H1 (cell line): ENCODE measurements around the gene TP53I13.

Source experiments
- BCL11A ChIP-seq, 2 experiments: IDR thresholded peaks; one replicate each; pipeline ENCODE4 v1.6.1; 2011; ENCODE audit warnings: low read depth in 2 of 2, low read length in 2 of 2, mild to moderate bottlenecking in 2 of 2
- CBX8 ChIP-seq: fragments of 300-800, 300-1000 bp; sonication (generic); IDR thresholded peaks from 2 replicates; pipeline ENCODE4 v1.7.1; 2016; ENCODE audit warnings: low read depth, low read length, borderline replicate concordance
- EP300 ChIP-seq, 2 experiments: IDR thresholded peaks; 1 replicate in 1 of 2; 2 replicates in 1 of 2; pipeline ENCODE4 v1.6.1; 2011 to 2012; ENCODE audit warnings: low read depth in 2 of 2, low read length in 2 of 2, mild to moderate bottlenecking in 2 of 2, borderline replicate concordance in 1 of 2, inconsistent platforms in 1 of 2, moderate library complexity in 1 of 2
- FOSL1 ChIP-seq: IDR thresholded peaks from 2 replicates; pipeline ENCODE4 v1.6.1; 2011; ENCODE audit warnings: mild to moderate bottlenecking, low read depth, low read length, moderate library complexity; ENCODE audit not compliant: insufficient read depth
- SP1 ChIP-seq: IDR thresholded peaks from 2 replicates; pipeline ENCODE4 v1.6.1; 2011; ENCODE audit warnings: low read depth, low read length
- TF ChIP-seq, protein P1 (sequence below), 3 experiments: IDR thresholded peaks; 1 replicate in 2 of 3; 2 replicates in 1 of 3; pipeline versions ENCODE4 v1.5.1 to v1.6.1; 2011; ENCODE audit warnings: low read length in 3 of 3, mild to moderate bottlenecking in 3 of 3, inconsistent platforms in 2 of 3, low read depth in 1 of 3, moderate library complexity in 1 of 3; ENCODE audit not compliant: insufficient read depth in 1 of 3; ENCODE audit errors: control extremely low read depth in 1 of 3

DNA sequence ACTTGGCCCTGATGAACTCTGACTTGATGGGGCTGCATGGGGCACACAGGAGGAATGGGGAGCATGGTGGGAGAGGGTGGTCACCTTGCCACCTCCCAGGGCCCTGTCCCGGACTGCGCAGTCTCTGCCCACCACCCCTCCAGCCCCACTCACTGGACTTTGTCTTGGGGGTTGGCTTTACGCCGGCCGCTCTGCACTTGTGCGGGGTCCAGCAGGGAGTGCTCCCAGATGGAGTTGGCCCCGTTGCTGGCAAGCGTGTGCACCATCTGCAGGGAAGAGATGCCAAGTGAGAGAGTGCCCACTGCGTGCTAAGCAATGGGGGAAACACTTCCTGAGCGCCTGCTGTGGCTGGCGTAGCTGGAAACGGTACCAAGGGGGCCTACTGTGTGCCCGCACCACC lies 14.3 kb downstream of the TP53I13 start:
- TF ChIP-seq CBX8 (no peak), EP300 (IDR thresholded peaks at IDR 0.05; ENCODE audit: borderline replicate concordance in 1 of 2, low read depth in 2 of 2, low read length in 2 of 2) (no peak), SP1 (no peak), FOSL1 (no peak), BCL11A (IDR thresholded peaks at IDR 0.05; ENCODE audit: low read depth in 2 of 2, low read length in 2 of 2) (no peak)
- TF ChIP-seq, protein P1, sequence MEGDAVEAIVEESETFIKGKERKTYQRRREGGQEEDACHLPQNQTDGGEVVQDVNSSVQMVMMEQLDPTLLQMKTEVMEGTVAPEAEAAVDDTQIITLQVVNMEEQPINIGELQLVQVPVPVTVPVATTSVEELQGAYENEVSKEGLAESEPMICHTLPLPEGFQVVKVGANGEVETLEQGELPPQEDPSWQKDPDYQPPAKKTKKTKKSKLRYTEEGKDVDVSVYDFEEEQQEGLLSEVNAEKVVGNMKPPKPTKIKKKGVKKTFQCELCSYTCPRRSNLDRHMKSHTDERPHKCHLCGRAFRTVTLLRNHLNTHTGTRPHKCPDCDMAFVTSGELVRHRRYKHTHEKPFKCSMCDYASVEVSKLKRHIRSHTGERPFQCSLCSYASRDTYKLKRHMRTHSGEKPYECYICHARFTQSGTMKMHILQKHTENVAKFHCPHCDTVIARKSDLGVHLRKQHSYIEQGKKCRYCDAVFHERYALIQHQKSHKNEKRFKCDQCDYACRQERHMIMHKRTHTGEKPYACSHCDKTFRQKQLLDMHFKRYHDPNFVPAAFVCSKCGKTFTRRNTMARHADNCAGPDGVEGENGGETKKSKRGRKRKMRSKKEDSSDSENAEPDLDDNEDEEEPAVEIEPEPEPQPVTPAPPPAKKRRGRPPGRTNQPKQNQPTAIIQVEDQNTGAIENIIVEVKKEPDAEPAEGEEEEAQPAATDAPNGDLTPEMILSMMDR (IDR thresholded peaks at IDR 0.05; ENCODE audit: control extremely low read depth in 1 of 3, insufficient read depth in 1 of 3, low read depth in 1 of 3, low read length in 3 of 3) = no peak
